Measurements from ENCODE around the gene ZNF141.

DNA sequence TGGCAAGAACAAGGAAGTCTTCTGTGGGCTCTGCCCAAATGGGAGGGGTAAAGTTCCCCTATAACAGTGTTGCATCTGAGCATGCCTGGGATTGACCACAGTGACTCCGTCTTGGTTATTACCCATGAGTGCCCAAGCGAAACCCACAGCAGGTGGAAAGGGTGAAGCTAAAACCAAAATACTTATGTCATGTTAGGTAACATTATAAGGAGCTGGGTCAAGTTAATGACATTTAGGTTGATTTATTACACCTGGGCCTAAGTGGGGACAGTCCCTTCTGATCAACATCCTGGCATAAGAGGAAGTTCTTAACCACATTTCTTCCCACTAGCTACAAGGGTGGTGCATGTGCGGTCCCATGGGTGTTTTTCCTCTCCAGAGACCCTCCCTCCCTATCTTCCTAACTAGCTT, 31.1 kb upstream of the ZNF141 start:
- TF ChIP-seq MXI1 (conservative IDR thresholded peaks at IDR 0.05; ENCODE audit: poor library complexity, severe bottlenecking) = no peak
- TF ChIP-seq, protein P1, sequence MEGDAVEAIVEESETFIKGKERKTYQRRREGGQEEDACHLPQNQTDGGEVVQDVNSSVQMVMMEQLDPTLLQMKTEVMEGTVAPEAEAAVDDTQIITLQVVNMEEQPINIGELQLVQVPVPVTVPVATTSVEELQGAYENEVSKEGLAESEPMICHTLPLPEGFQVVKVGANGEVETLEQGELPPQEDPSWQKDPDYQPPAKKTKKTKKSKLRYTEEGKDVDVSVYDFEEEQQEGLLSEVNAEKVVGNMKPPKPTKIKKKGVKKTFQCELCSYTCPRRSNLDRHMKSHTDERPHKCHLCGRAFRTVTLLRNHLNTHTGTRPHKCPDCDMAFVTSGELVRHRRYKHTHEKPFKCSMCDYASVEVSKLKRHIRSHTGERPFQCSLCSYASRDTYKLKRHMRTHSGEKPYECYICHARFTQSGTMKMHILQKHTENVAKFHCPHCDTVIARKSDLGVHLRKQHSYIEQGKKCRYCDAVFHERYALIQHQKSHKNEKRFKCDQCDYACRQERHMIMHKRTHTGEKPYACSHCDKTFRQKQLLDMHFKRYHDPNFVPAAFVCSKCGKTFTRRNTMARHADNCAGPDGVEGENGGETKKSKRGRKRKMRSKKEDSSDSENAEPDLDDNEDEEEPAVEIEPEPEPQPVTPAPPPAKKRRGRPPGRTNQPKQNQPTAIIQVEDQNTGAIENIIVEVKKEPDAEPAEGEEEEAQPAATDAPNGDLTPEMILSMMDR (IDR thresholded peaks at IDR 0.05; ENCODE audit: poor library complexity, severe bottlenecking) = no peak
- TF ChIP-seq, protein P2, sequence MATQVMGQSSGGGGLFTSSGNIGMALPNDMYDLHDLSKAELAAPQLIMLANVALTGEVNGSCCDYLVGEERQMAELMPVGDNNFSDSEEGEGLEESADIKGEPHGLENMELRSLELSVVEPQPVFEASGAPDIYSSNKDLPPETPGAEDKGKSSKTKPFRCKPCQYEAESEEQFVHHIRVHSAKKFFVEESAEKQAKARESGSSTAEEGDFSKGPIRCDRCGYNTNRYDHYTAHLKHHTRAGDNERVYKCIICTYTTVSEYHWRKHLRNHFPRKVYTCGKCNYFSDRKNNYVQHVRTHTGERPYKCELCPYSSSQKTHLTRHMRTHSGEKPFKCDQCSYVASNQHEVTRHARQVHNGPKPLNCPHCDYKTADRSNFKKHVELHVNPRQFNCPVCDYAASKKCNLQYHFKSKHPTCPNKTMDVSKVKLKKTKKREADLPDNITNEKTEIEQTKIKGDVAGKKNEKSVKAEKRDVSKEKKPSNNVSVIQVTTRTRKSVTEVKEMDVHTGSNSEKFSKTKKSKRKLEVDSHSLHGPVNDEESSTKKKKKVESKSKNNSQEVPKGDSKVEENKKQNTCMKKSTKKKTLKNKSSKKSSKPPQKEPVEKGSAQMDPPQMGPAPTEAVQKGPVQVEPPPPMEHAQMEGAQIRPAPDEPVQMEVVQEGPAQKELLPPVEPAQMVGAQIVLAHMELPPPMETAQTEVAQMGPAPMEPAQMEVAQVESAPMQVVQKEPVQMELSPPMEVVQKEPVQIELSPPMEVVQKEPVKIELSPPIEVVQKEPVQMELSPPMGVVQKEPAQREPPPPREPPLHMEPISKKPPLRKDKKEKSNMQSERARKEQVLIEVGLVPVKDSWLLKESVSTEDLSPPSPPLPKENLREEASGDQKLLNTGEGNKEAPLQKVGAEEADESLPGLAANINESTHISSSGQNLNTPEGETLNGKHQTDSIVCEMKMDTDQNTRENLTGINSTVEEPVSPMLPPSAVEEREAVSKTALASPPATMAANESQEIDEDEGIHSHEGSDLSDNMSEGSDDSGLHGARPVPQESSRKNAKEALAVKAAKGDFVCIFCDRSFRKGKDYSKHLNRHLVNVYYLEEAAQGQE (IDR thresholded peaks at IDR 0.05; ENCODE audit: borderline replicate concordance) = no peak
- no peak for TF ChIP-seq EP300 (conservative IDR thresholded peaks at IDR 0.05; ENCODE audit: poor library complexity, severe bottlenecking)

All from neural cell (in vitro differentiated cells).